Psoas muscle (tissue), 8 donors: ENCODE results near the gene TTN. TPM values are rescaled to one million over a fixed set of nuclear protein-coding genes. Genes with fewer than 3 reads are reported as not detected.
"Not testable (repeated sequence)": the region's sequence is repeated elsewhere in the genome, so short reads cannot be mapped to it uniquely, and the experiment has no call there.

Experiments
- ATAC-seq, 4 donors: fragments of 200-7000 bp; cut with Tn5 transposase; one replicate each; pipeline ENCODE4 v1.9.1; 2020; ENCODE audit warnings: moderate library complexity in 3 of 4, mild to moderate bottlenecking in 2 of 4
- DNase-seq, 2 donors: peaks; one replicate each; pipeline ENCODE4 v3.0.0-alpha.2; 2020
- H3K27ac ChIP-seq: fragments of 200-600 bp; one replicate; pipeline ENCODE4 v1.8.0; 2022
- H3K27me3 ChIP-seq, 3 donors: fragments of 200-600 bp in 1 of 3; one replicate each; pipeline versions ENCODE4 v1.6.1 to v1.8.0; 2013 to 2022; ENCODE audit warnings: low read length in 2 of 3, mild to moderate bottlenecking in 2 of 3, moderate library complexity in 1 of 3; ENCODE audit not compliant: insufficient read depth in 3 of 3
- H3K36me3 ChIP-seq, 2 donors: fragments of 200-600 bp in 1 of 2; one replicate each; pipeline versions ENCODE4 v1.6.1 to v1.8.0; 2013 to 2022; ENCODE audit warnings: low read depth in 1 of 2, mild to moderate bottlenecking in 1 of 2, moderate library complexity in 1 of 2; ENCODE audit not compliant: insufficient read depth in 1 of 2
- H3K4me1 ChIP-seq: fragments of 200-600 bp; one replicate; pipeline ENCODE4 v1.8.0; 2022
- H3K4me3 ChIP-seq: fragments of 200-600 bp; one replicate; pipeline ENCODE4 v1.8.0; 2022; ENCODE audit warnings: mild to moderate bottlenecking
- H3K9me3 ChIP-seq: fragments of 200-600 bp; one replicate; pipeline ENCODE4 v1.8.0; 2022
- WGBS, 3 donors: extraction: QIAGEN DNeasy Blood & Tissue Kit; methylation state at CpG; one replicate each; pipeline versions ENCODE4 v1.1.6 to v1.1.7; 2013; 5-methylcytosine and 5-hydroxymethylcytosine counted together
- intact Hi-C, 2 donors: fragments of 100-400 bp; cut with DNase I; formaldehyde crosslinking; loops; one replicate each; pipeline versions ENCODE4 v1.11.0 to v1.14.2; 2022
- polyA plus RNA-seq, 3 donors: library from polyadenylated mRNA; stranded (reverse); fragments of 200-250 nt; gene quantifications; one replicate each; pipeline ENCODE4 v1.2.3, GENCODE V29; 2013
- total RNA-seq, 4 donors: library from RNA; stranded (reverse); fragmentation: NEBNext Ultra II Directional in 2 of 4; extraction: Animal tissue kit (Norgen Biotek cat#: 25700) in 2 of 4; gene quantifications; one replicate each; pipeline versions ENCODE4 v1.2.1 to v1.2.4, GENCODE V29; 2021 to 2023
- TF ChIP-seq, protein P1 (sequence below): fragments of 200-600 bp; IDR thresholded peaks from one replicate; pipeline ENCODE4 v1.8.0; 2022; ENCODE audit warnings: antibody characterized with exemption
- donor health status: healthy with polysubstance abuse.
- donor health status: DM: no; HTN: no; CAD: no; lungs with moderate emphysema.
- donor health status: Bipolar disorder and iron deficiency.
- donor health status: healthy.
- donor health status: DM: yes; HTN: yes; CAD: no.
- donor health status: DM: no; HTN: no; CAD: no.
- donor health status: DM: no; HTN: no; CAD: no.
- donor health status: DM: yes; HTN: yes; CAD: no.

TTN gene
- total and polyA plus RNA-seq, 7 donors: 137 to 7,650 (median 4,462) TPM

- Histone ChIP-seq H3K4me3 (no peak overlapping the region), H3K27ac (peak overlapping the region; percentile 57), H3K9me3 (no peaks in the 10 kb centered on the region), H3K36me3 (peaks cover 11 to 100% of the 10 kb centered on the region in 2 donors), H3K4me1 (peaks cover 53% of the 10 kb centered on the region), H3K27me3 (no peaks in the 10 kb centered on the region)
- ATAC-seq: peak in 1 of 4 donors; percentile 9
- 55 to 84% (median 83%) methylated on average over 1 of the region's 1 CpG for WGBS, 3 donors
- TF ChIP-seq, protein P1, sequence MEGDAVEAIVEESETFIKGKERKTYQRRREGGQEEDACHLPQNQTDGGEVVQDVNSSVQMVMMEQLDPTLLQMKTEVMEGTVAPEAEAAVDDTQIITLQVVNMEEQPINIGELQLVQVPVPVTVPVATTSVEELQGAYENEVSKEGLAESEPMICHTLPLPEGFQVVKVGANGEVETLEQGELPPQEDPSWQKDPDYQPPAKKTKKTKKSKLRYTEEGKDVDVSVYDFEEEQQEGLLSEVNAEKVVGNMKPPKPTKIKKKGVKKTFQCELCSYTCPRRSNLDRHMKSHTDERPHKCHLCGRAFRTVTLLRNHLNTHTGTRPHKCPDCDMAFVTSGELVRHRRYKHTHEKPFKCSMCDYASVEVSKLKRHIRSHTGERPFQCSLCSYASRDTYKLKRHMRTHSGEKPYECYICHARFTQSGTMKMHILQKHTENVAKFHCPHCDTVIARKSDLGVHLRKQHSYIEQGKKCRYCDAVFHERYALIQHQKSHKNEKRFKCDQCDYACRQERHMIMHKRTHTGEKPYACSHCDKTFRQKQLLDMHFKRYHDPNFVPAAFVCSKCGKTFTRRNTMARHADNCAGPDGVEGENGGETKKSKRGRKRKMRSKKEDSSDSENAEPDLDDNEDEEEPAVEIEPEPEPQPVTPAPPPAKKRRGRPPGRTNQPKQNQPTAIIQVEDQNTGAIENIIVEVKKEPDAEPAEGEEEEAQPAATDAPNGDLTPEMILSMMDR: no peak
- no peak for DNase-seq
- intact Hi-C loops: no loop called here
These were observed 127.3 kb downstream of the TTN start for GRCh38 chr2:178679891-178680290.

- ATAC-seq (no peak), DNase-seq (no peak)
- intact Hi-C loops: no loop called here
- TF ChIP-seq, protein P1: no peak
- H3K36me3 ChIP-seq: peaks cover 11 to 100% of the 10 kb centered on the region in 2 donors
- H3K9me3 ChIP-seq: no peaks in the 10 kb centered on the region
- H3K4me1 ChIP-seq: peaks cover 57% of the 10 kb centered on the region
- WGBS, 3 donors: 38 to 54% (median 40%) methylated on average over 2 of the region's 2 CpGs
- no peak overlapping the region for H3K27ac ChIP-seq
- no peaks in the 10 kb centered on the region for H3K27me3 ChIP-seq
- H3K4me3 ChIP-seq: no peak overlapping the region
These were observed 129.6 kb downstream of the TTN start for GRCh38 chr2:178677599-178677998.

DNA sequence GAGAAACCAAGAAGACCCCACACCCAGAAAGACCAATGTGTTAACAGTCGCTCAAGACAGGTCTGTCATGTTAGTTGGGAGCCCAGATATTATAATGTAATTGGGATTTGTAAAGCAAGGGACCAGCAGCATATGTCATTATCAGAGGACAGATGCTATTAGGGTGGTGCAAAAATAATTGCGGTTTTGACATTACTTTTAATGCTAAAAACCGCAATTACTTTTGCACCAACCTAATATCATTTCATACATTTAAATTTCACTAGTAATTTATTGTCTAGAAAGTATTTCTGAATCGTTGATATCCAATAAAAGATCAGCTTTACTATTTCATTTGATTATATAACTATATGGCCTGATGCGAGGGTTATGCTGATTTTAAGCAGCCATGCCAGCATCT is 131.2 kb downstream of the TTN start:
- ATAC-seq (peak in 2 of 4 donors; percentile 13 to 15), DNase-seq (no peak)
- H3K27me3 ChIP-seq: no peaks in the 10 kb centered on the region
- 84 to 90% (median 89%) methylated on average over 5 of the region's 5 CpGs for WGBS, 3 donors
- no peak overlapping the region for H3K4me3 ChIP-seq
- intact Hi-C loops: no loop called here
- H3K27ac ChIP-seq: peak overlapping the region; percentile 27
- H3K36me3 ChIP-seq: peaks cover 11 to 100% of the 10 kb centered on the region in 2 donors
- TF ChIP-seq, protein P1: no peak
- no peaks in the 10 kb centered on the region for H3K9me3 ChIP-seq
- H3K4me1 ChIP-seq: peaks cover 48% of the 10 kb centered on the region

- no peaks in the 10 kb centered on the region for H3K27me3 ChIP-seq
- H3K4me3 ChIP-seq: no peak overlapping the region
- intact Hi-C loops: no loop called here
- no peak for DNase-seq
- peaks cover under 1 to 100% of the 10 kb centered on the region in 2 donors for H3K36me3 ChIP-seq
- no peak overlapping the region for H3K27ac ChIP-seq
- WGBS, 3 donors: 72 to 79% (median 73%) methylated on average over 4 of the region's 4 CpGs
- TF ChIP-seq, protein P1: peak; percentile 23
- peaks cover 47% of the 10 kb centered on the region for H3K4me1 ChIP-seq
- H3K9me3 ChIP-seq: no peaks in the 10 kb centered on the region
- peak in 1 of 4 donors; percentile 16 for ATAC-seq
These were observed 133.1 kb downstream of the TTN start for GRCh38 chr2:178674122-178674521.

DNA sequence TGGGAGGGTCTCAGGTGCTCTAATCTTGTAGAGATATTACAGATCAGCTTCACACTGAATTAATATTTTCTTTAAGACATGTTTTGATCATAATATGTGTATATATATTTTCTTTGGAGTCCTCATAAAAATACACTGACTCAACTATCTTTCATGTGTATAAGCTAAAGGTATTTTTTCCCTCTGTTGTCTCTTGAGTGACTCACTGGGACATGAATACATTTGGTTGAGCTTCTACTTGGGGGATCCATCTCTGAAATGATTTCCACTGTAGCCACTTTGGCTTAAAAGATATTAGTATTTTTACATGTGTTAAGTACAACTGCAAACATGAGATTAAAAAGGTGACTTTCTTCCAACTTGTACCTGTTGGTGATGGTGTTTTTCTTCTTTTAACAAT is 140.8 kb downstream of the TTN start:
- ATAC-seq (peak; percentile 42 to 58 (median 48)), DNase-seq (no peak)
- intact Hi-C loops: no loop called here
- Histone ChIP-seq H3K27me3 (no peaks in the 10 kb centered on the region), H3K27ac (peak overlapping the region; percentile 67), H3K36me3 (peaks cover 8 to 90% of the 10 kb centered on the region in 2 donors), H3K4me1 (peaks cover 62% of the 10 kb centered on the region), H3K4me3 (peak overlapping the region; percentile 4), H3K9me3 (no peaks in the 10 kb centered on the region)
- TF ChIP-seq, protein P1: no peak

DNA sequence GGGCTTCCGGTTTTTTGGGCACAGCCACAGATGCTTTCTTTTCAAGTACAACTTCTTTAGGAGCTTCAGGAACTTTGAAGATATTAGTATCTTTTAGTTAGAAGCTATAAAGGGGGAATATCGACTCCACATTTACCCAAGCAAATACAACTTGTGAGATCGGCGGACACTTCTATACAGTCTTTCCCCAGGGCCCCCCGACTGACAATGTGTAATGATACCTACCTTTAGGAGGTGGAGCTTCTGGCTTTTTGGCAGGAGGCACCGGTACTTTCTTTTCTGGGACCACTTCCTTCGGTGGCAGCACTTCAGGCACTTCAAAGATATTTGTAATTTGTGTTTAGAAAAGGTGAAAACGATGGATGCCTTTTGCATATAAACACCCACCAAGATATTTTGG is 148.7 kb downstream of the TTN start:
- 39 to 75% (median 68%) methylated on average over 2 of the region's 8 CpGs for WGBS, 3 donors
- DNase-seq, H3K4me1 ChIP-seq, H3K27ac ChIP-seq, H3K27me3 ChIP-seq, H3K9me3 ChIP-seq, H3K4me3 ChIP-seq, intact Hi-C loops: not testable (repeated sequence)
- peaks cover 0 to 19% of the 10 kb centered on the region in 2 donors for H3K36me3 ChIP-seq
- peak; percentile 24 to 49 (median 34) for ATAC-seq
